ENCODE results near the gene MT1H. TPM values are rescaled to one million over a fixed set of nuclear protein-coding genes. Genes with fewer than 3 reads are reported as not detected.

Gene MT1H
- total RNA-seq, 3 donors from 2014 or later = 1.5 to 52.8 (median 9.4) TPM

- no peaks in the 10 kb centered on the region for H3K4me1 ChIP-seq (ENCODE audit: low read depth)
Measured at GRCh38 chr16:56708525-56709442, 39.2 kb downstream of the MT1H start.

GRCh38 chr16:56709443-56710040, 39.9 kb downstream of the MT1H start:
- Histone ChIP-seq H3K36me3 (ENCODE audit: low read depth) (no peaks in the 10 kb centered on the region), H3K4me1 (ENCODE audit: low read depth) (no peaks in the 10 kb centered on the region), H3K9me3 (no peaks in the 10 kb centered on the region), H3K4me3 (no peak overlapping the region)
- intact Hi-C loops (cut with DNase I, micrococcal nuclease) = no loop called here
- DNase-seq = no peak
- no peak for TF ChIP-seq CTCF (IDR thresholded peaks at IDR 0.05)
- ATAC-seq = no peak

More at GRCh38 chr16:56708525-56709442, 39.2 kb downstream of the MT1H start:
- Histone ChIP-seq H3K9me3 (no peaks in the 10 kb centered on the region), H3K36me3 (ENCODE audit: low read depth) (no peaks in the 10 kb centered on the region), H3K4me3 (no peak overlapping the region)
- ATAC-seq (peak; percentile 73), DNase-seq (no peak)
- TF ChIP-seq CTCF (IDR thresholded peaks at IDR 0.05) = no peak
- intact Hi-C loops (cut with DNase I, micrococcal nuclease) = no loop called here

- TF ChIP-seq CTCF (IDR thresholded peaks at IDR 0.05) = no peak
- H3K36me3 ChIP-seq (ENCODE audit: low read depth) = no peaks in the 10 kb centered on the region
- no peak overlapping the region for H3K4me3 ChIP-seq
- DNase-seq (no peak), ATAC-seq (no peak)
- H3K9me3 ChIP-seq = no peaks in the 10 kb centered on the region
- intact Hi-C loops (cut with DNase I, micrococcal nuclease) = no loop called here
- H3K4me1 ChIP-seq (ENCODE audit: low read depth) = no peaks in the 10 kb centered on the region
Measured at GRCh38 chr16:56710181-56710737, 40.6 kb downstream of the MT1H start.

GRCh38 chr16:56711862-56712261, 42.2 kb downstream of the MT1H start:
- DNase-seq = no peak
- Histone ChIP-seq H3K4me1 (ENCODE audit: low read depth) (no peaks in the 10 kb centered on the region), H3K4me3 (no peak overlapping the region), H3K9me3 (no peaks in the 10 kb centered on the region), H3K36me3 (ENCODE audit: low read depth) (no peaks in the 10 kb centered on the region)
- no peak for ATAC-seq
- intact Hi-C loops (cut with DNase I, micrococcal nuclease) = no loop called here
- no peak for TF ChIP-seq CTCF (IDR thresholded peaks at IDR 0.05)

- H3K4me1 ChIP-seq (ENCODE audit: low read depth) = no peaks in the 10 kb centered on the region
- H3K36me3 ChIP-seq (ENCODE audit: low read depth) = no peaks in the 10 kb centered on the region
- intact Hi-C loops (cut with DNase I, micrococcal nuclease) = no loop called here
- H3K9me3 ChIP-seq = no peaks in the 10 kb centered on the region
- ATAC-seq (no peak), DNase-seq (no peak)
- H3K4me3 ChIP-seq = no peak overlapping the region
- TF ChIP-seq CTCF (IDR thresholded peaks at IDR 0.05) = no peak
Measured at GRCh38 chr16:56713794-56714193, 44.2 kb downstream of the MT1H start.

All from mucosa of descending colon (tissue), 3 donors.